Measurements from ENCODE around the gene ASAP3. TPM values are rescaled to one million over a fixed set of nuclear protein-coding genes. Genes with fewer than 3 reads are reported as not detected.

The ASAP3 gene
- total RNA-seq, 1 experiment from 2014 or later: 71.2 TPM

GRCh38 chr1:23442751-23443150 lies 41.2 kb downstream of the ASAP3 start:
- Mint-ChIP-seq H3K9me3 (no peaks in the 10 kb centered on the region), H3K4me3 (no peak overlapping the region), H3K27me3 (ENCODE audit: low read depth) (no peaks in the 10 kb centered on the region), H3K36me3 (peaks cover 20% of the 10 kb centered on the region), H3K27ac (peak overlapping the region; percentile 31; the same call in 1 of the 2 replicates), H3K4me1 (peaks cover 4% of the 10 kb centered on the region)
- ChIA-PET CTCF (interaction anchor here (1.2 to 1.7 kb wide), 2 partner anchors 54 to 97 kb away, joined by 3 to 5 read pairs; no protein-coding TSS in a partner anchor), POLR2A (no interaction called here)
- DNase-seq (ENCODE audit: low spot score): no peak
- no peak for TF ChIP-seq ZNF671 (CRISPR knock-in tag; IDR thresholded peaks at IDR 0.05)
- TF ChIP-seq FOXP1 (CRISPR knock-in tag; IDR thresholded peaks at IDR 0.05; ENCODE audit: borderline replicate concordance): no peak
- no peak for TF ChIP-seq ATF3 (CRISPR knock-in tag; conservative IDR thresholded peaks at IDR 0.05)
- no peak for ATAC-seq

GRCh38 chr1:23441446-23442148 lies 42.4 kb downstream of the ASAP3 start:
- Mint-ChIP-seq H3K36me3 (peaks cover 20% of the 10 kb centered on the region), H3K4me1 (peaks cover 6% of the 10 kb centered on the region), H3K4me3 (no peak overlapping the region), H3K27me3 (ENCODE audit: low read depth) (no peaks in the 10 kb centered on the region), H3K27ac (no peak overlapping the region), H3K9me3 (no peaks in the 10 kb centered on the region)
- CTCF ChIA-PET: interaction anchor here (1.2 to 2.3 kb wide), 2 partner anchors 16 to 38 kb away, joined by 3 to 6 read pairs; no protein-coding TSS in a partner anchor
- no peak for DNase-seq (ENCODE audit: low spot score)
- ATAC-seq: no peak
- TF ChIP-seq E2F5 (CRISPR knock-in tag; IDR thresholded peaks at IDR 0.05): no peak
- no peak for TF ChIP-seq ZNF416 (CRISPR knock-in tag; IDR thresholded peaks at IDR 0.05)
- no peak for TF ChIP-seq ZNF671 (CRISPR knock-in tag; IDR thresholded peaks at IDR 0.05)
- no peak for TF ChIP-seq MYBL2 (CRISPR knock-in tag; IDR thresholded peaks at IDR 0.05)
- no peak for TF ChIP-seq CBFB (CRISPR knock-in tag; IDR thresholded peaks at IDR 0.05; ENCODE audit: low read depth)
- no peak for TF ChIP-seq ZNF219 (CRISPR knock-in tag; IDR thresholded peaks at IDR 0.05; ENCODE audit: borderline replicate concordance)
- TF ChIP-seq ESRRA (CRISPR knock-in tag; IDR thresholded peaks at IDR 0.05; ENCODE audit: borderline replicate concordance): no peak
- no peak for TF ChIP-seq SMAD3 (CRISPR knock-in tag; IDR thresholded peaks at IDR 0.05; ENCODE audit: borderline replicate concordance)
- TF ChIP-seq ZNF317 (CRISPR knock-in tag; IDR thresholded peaks at IDR 0.05; ENCODE audit: borderline replicate concordance, low read depth): no peak
- TF ChIP-seq PREB (CRISPR knock-in tag; IDR thresholded peaks at IDR 0.05; ENCODE audit: borderline replicate concordance): no peak
- POLR2A ChIA-PET: interaction anchor here (0.5 kb wide), 1 partner anchor 97 kb away, joined by 3 read pairs; the partner anchor contains the start of gene HNRNPR

GRCh38 chr1:23438545-23438944 lies 45.4 kb downstream of the ASAP3 start:
- H3K36me3 Mint-ChIP-seq: peaks cover 39% of the 10 kb centered on the region
- DNase-seq (ENCODE audit: low spot score) (no peak), ATAC-seq (no peak)
- CTCF ChIA-PET: no interaction called here
- POLR2A ChIA-PET: no interaction called here
- no peak overlapping the region for H3K27ac Mint-ChIP-seq
- H3K4me3 Mint-ChIP-seq: no peak overlapping the region
- no peaks in the 10 kb centered on the region for H3K27me3 Mint-ChIP-seq (ENCODE audit: low read depth)
- H3K4me1 Mint-ChIP-seq: peaks cover 6% of the 10 kb centered on the region
- no peaks in the 10 kb centered on the region for H3K9me3 Mint-ChIP-seq
- TF ChIP-seq NR3C1 (CRISPR knock-in tag; conservative IDR thresholded peaks at IDR 0.05; ENCODE audit: low read depth) (no peak), ZNF396 (CRISPR knock-in tag; IDR thresholded peaks at IDR 0.05; ENCODE audit: borderline replicate concordance) (no peak), ZBTB43 (CRISPR knock-in tag; IDR thresholded peaks at IDR 0.05) (no peak), SMAD3 (CRISPR knock-in tag; IDR thresholded peaks at IDR 0.05; ENCODE audit: borderline replicate concordance) (no peak), ZNF423 (CRISPR knock-in tag; IDR thresholded peaks at IDR 0.05) (no peak), IRF2 (CRISPR knock-in tag; IDR thresholded peaks at IDR 0.05; ENCODE audit: borderline replicate concordance, low read depth) (no peak), TEAD1 (CRISPR knock-in tag; IDR thresholded peaks at IDR 0.05) (no peak), FOXJ3 (CRISPR knock-in tag; IDR thresholded peaks at IDR 0.05; ENCODE audit: borderline replicate concordance) (no peak), ATF3 (CRISPR knock-in tag; conservative IDR thresholded peaks at IDR 0.05) (no peak), JUN (CRISPR knock-in tag; IDR thresholded peaks at IDR 0.05) (no peak), ZNF219 (CRISPR knock-in tag; IDR thresholded peaks at IDR 0.05; ENCODE audit: borderline replicate concordance) (no peak), ZNF512 (CRISPR knock-in tag; IDR thresholded peaks at IDR 0.05; ENCODE audit: borderline replicate concordance) (no peak), ZNF425 (CRISPR knock-in tag; conservative IDR thresholded peaks at IDR 0.05) (no peak), NFATC4 (CRISPR knock-in tag; IDR thresholded peaks at IDR 0.05) (no peak), TEAD4 (CRISPR knock-in tag; IDR thresholded peaks at IDR 0.05) (no peak)

Measured in WTC11 (cell line).